ENCODE measurements around the gene CD3G. TPM values are rescaled to one million over a fixed set of nuclear protein-coding genes. Genes with fewer than 3 reads are reported as not detected.
"Not testable (repeated sequence)": the region's sequence is repeated elsewhere in the genome, so short reads cannot be mapped to it uniquely, and the experiment has no call there.

Gene CD3G
- polyA plus RNA-seq, 4 donors: 0.45 to 7.3 (median 1.4) TPM

- no peaks in the 10 kb centered on the region for H3K27me3 ChIP-seq (ENCODE audit: control insufficient read depth in 3 of 3, insufficient read depth in 3 of 3, low read length in 3 of 3)
- DNase-seq: peak in 1 of 2 donors; percentile 33
- H3K27ac ChIP-seq (ENCODE audit: low read depth in 1 of 3, low read length in 2 of 3): peak overlapping the region in 2 of 3 donors; percentile 42 to 87
- H3K9me3 ChIP-seq (ENCODE audit: control insufficient read depth in 2 of 2, insufficient read depth in 1 of 2, low read depth in 1 of 2, low read length in 1 of 2): no peaks in the 10 kb centered on the region
- WGBS, 3 donors: 49 to 64% (median 52%) methylated on average over 3 of the region's 3 CpGs
- peaks cover 0 to 8% (median 4%) of the 10 kb centered on the region in 3 donors for H3K4me1 ChIP-seq (ENCODE audit: control insufficient read depth in 3 of 3, insufficient read depth in 2 of 3, low read depth in 1 of 3, low read length in 2 of 3)
- peaks cover 3 to 27% (median 6%) of the 10 kb centered on the region in 3 donors for H3K36me3 ChIP-seq (ENCODE audit: control insufficient read depth in 3 of 3, insufficient read depth in 2 of 3, low read depth in 1 of 3, low read length in 3 of 3)
- FAIRE-seq: no peak
- no peak overlapping the region for H3K4me3 ChIP-seq (ENCODE audit: low read depth in 1 of 3, low read length in 3 of 3)
Observed at GRCh38 chr11:118398791-118399559, 54.8 kb downstream of the CD3G start.

- Histone ChIP-seq H3K27me3 (ENCODE audit: control insufficient read depth in 3 of 3, insufficient read depth in 3 of 3, low read length in 3 of 3) (no peaks in the 10 kb centered on the region), H3K36me3 (ENCODE audit: control insufficient read depth in 3 of 3, insufficient read depth in 2 of 3, low read depth in 1 of 3, low read length in 3 of 3) (peaks cover 0 to 14% (median 2%) of the 10 kb centered on the region in 3 donors), H3K4me3 (ENCODE audit: low read depth in 1 of 3, low read length in 3 of 3) (peak within 1 kb of the TSS; percentile 59 to 79 (median 74)), H3K27ac (ENCODE audit: low read depth in 1 of 3, low read length in 2 of 3) (peak within 1 kb of the TSS; percentile 77 to 93 (median 87)), H3K9me3 (ENCODE audit: control insufficient read depth in 2 of 2, insufficient read depth in 1 of 2, low read depth in 1 of 2, low read length in 1 of 2) (no peaks in the 10 kb centered on the region), H3K4me1 (ENCODE audit: control insufficient read depth in 3 of 3, insufficient read depth in 2 of 3, low read depth in 1 of 3, low read length in 2 of 3) (peaks cover 0 to 8% (median 4%) of the 10 kb centered on the region in 3 donors)
- WGBS, 3 donors: 0 to 1% (median 0%) methylated on average over 51 of the region's 51 CpGs
- no peak for FAIRE-seq
- DNase-seq: peak; percentile 89 to 95
Observed at GRCh38 chr11:118401151-118401879, 57.2 kb downstream of the CD3G start, which contains the start of gene ATP5MG. Gene ATP5MG (plus strand): TSS chr11:118401606. CDS start chr11:118401666, 60 bp downstream.

GRCh38 chr11:118401880-118402590 lies 57.9 kb downstream of the CD3G start:
- Histone ChIP-seq H3K27ac (ENCODE audit: low read depth in 1 of 3, low read length in 2 of 3) (peak overlapping the region; percentile 20 to 93 (median 77)), H3K36me3 (ENCODE audit: control insufficient read depth in 3 of 3, insufficient read depth in 2 of 3, low read depth in 1 of 3, low read length in 3 of 3) (peaks cover 2 to 16% (median 3%) of the 10 kb centered on the region in 3 donors), H3K27me3 (ENCODE audit: control insufficient read depth in 3 of 3, insufficient read depth in 3 of 3, low read length in 3 of 3) (no peaks in the 10 kb centered on the region), H3K9me3 (ENCODE audit: control insufficient read depth in 2 of 2, insufficient read depth in 1 of 2, low read depth in 1 of 2, low read length in 1 of 2) (no peaks in the 10 kb centered on the region), H3K4me1 (ENCODE audit: control insufficient read depth in 3 of 3, insufficient read depth in 2 of 3, low read depth in 1 of 3, low read length in 2 of 3) (peaks cover 0 to 8% (median 4%) of the 10 kb centered on the region in 3 donors), H3K4me3 (ENCODE audit: low read depth in 1 of 3, low read length in 3 of 3) (peak overlapping the region; percentile 59 to 79 (median 74))
- WGBS, 3 donors: 0 to 2% (median 0%) methylated on average over 22 of the region's 22 CpGs
- no peak for FAIRE-seq
- peak; percentile 25 to 49 for DNase-seq

GRCh38 chr11:118402594-118402993 lies 58.5 kb downstream of the CD3G start:
- H3K27ac ChIP-seq (ENCODE audit: low read depth in 1 of 3, low read length in 2 of 3): peak overlapping the region in 1 of 3 donors; percentile 77
- not testable (repeated sequence) for H3K27me3 ChIP-seq (ENCODE audit: control insufficient read depth in 3 of 3, insufficient read depth in 3 of 3, low read length in 3 of 3); DNase-seq; H3K9me3 ChIP-seq (ENCODE audit: control insufficient read depth in 2 of 2, insufficient read depth in 1 of 2, low read depth in 1 of 2, low read length in 1 of 2); FAIRE-seq; H3K4me1 ChIP-seq (ENCODE audit: control insufficient read depth in 3 of 3, insufficient read depth in 2 of 3, low read depth in 1 of 3, low read length in 2 of 3)
- H3K36me3 ChIP-seq (ENCODE audit: control insufficient read depth in 3 of 3, insufficient read depth in 2 of 3, low read depth in 1 of 3, low read length in 3 of 3): peaks cover 4 to 18% (median 5%) of the 10 kb centered on the region in 3 donors
- peak overlapping the region in 2 of 3 donors; percentile 74 to 79 for H3K4me3 ChIP-seq (ENCODE audit: low read depth in 1 of 3, low read length in 3 of 3)
- 58 to 74% (median 62%) methylated on average over 7 of the region's 7 CpGs for WGBS, 3 donors

Other genes starting within 250 kb of the CD3G start
- gene SCN4B, start 191.5 kb upstream of the CD3G start, polyA plus RNA-seq: 1 to 10 TPM in 3 of 4 donors, under 1 TPM in 1; 0.45 to 3.8 (median 2.1) TPM
- 1 to 10 TPM in 2 of 4 donors, under 1 TPM in 1, not detected in 1; under 0.01 to 2.3 (median 1.0) TPM for gene SCN2B, start 167.7 kb upstream of the CD3G start, polyA plus RNA-seq
- gene JAML, start 119.3 kb upstream of the CD3G start, polyA plus RNA-seq: 10 to 100 TPM in 2 of 4 donors, 1 to 10 TPM in 2; 4.2 to 33.9 (median 13.3) TPM
- gene MPZL3, start 92.0 kb upstream of the CD3G start, polyA plus RNA-seq: 10 to 100 TPM in 1 of 4 donors, 1 to 10 TPM in 3; 3.0 to 24.9 (median 4.0) TPM
- gene MPZL2, start 80.0 kb upstream of the CD3G start, polyA plus RNA-seq: 10 to 100 TPM in 2 of 4 donors, 1 to 10 TPM in 2; 1.6 to 44.2 (median 15.3) TPM
- 10 to 100 TPM in 1 of 4 donors, 1 to 10 TPM in 3; 5.9 to 13.8 (median 7.1) TPM for gene CD3E, start 39.6 kb upstream of the CD3G start, polyA plus RNA-seq
- 10 to 100 TPM in 1 of 4 donors, 1 to 10 TPM in 3; 5.4 to 14.6 (median 7.0) TPM for gene CD3D, start 1.6 kb upstream of the CD3G start, polyA plus RNA-seq
- gene UBE4A, start 15.3 kb downstream of the CD3G start, polyA plus RNA-seq: 10 to 100 TPM; 11.3 to 42.3 (median 14.2) TPM
- gene ATP5MG, start 57.3 kb downstream of the CD3G start, polyA plus RNA-seq: 100 to 1,000 TPM; 234 to 332 (median 284) TPM
- 10 to 100 TPM in 2 of 4 donors, 1 to 10 TPM in 2; 7.3 to 33.5 (median 9.5) TPM for gene KMT2A, start 92.1 kb downstream of the CD3G start, polyA plus RNA-seq
- 10 to 100 TPM in 2 of 4 donors, 1 to 10 TPM in 2; 2.3 to 91.3 (median 15.0) TPM for gene TTC36, start 183.1 kb downstream of the CD3G start, polyA plus RNA-seq
- 100 to 1,000 TPM in 2 of 4 donors, 10 to 100 TPM in 2; 49.7 to 128 (median 82.8) TPM for gene TMEM25, start 186.8 kb downstream of the CD3G start, polyA plus RNA-seq
- gene IFT46, start 221.6 kb downstream of the CD3G start, polyA plus RNA-seq: 10 to 100 TPM in 1 of 4 donors, 1 to 10 TPM in 3; 5.8 to 22.1 (median 8.4) TPM
- gene ARCN1, start 228.1 kb downstream of the CD3G start, polyA plus RNA-seq: 100 to 1,000 TPM in 3 of 4 donors, 10 to 100 TPM in 1; 79.7 to 143 (median 114) TPM